ENCODE results near the gene OSR1. TPM values are rescaled to one million over a fixed set of nuclear protein-coding genes. Genes with fewer than 3 reads are reported as not detected.
"Not testable (repeated sequence)": the region's sequence is repeated elsewhere in the genome, so short reads cannot be mapped to it uniquely, and the experiment has no call there.

The OSR1 gene
- 7.9 and 24.7 TPM in 2 replicates for total RNA-seq (2012; rRNA removed)

- Histone ChIP-seq H3K9me3 (replicated peaks; ENCODE audit: low read length) (no peaks in the 10 kb centered on the region), H3K4me3 (ENCODE audit: low read length) (peak within 1 kb of the TSS; percentile 87), H3K9ac (ENCODE audit: low read depth, low read length) (peak within 1 kb of the TSS; percentile 87), H3K36me3 (ENCODE audit: insufficient read depth, low read length) (peaks cover 9% of the 10 kb centered on the region), H3K4me1 (ENCODE audit: control insufficient read depth, insufficient read depth, low read length) (peaks cover 22% of the 10 kb centered on the region), H3K27me3 (ENCODE audit: control insufficient read depth, insufficient read depth, low read length) (no peaks in the 10 kb centered on the region), H3K4me2 (ENCODE audit: low read length) (peak within 1 kb of the TSS; percentile 98)
Measured at GRCh38 chr2:19358242-19359020, at the start of gene OSR1. OSR1 (minus strand) TSS chr2:19358623; CDS start chr2:19353805, 4,818 bp downstream.

DNA sequence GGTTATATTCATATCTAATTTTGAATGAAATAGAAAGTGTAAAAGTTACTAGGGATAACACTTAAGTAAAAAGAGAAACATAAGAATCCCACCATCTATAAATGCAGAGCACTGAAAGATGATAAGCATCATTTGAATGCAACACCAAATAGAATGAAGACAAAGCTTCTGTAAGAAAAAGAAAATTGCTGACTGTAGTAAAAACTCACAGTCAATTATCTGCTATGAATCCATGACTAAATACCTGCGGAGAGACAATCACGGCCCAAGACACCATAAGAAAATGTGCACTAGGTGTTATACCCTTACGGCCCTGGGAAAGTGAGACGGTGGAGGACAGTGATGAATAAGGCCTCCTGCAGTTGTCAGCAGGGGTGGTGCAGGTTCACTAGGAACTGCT, 45.4 kb upstream of the OSR1 start:
- no peaks in the 10 kb centered on the region for H3K9me3 ChIP-seq (replicated peaks; ENCODE audit: low read length)
- H3K9ac ChIP-seq (ENCODE audit: low read depth, low read length) = no peak overlapping the region
- H3K4me2 ChIP-seq (ENCODE audit: low read length) = no peak overlapping the region
- H3K27me3 ChIP-seq (ENCODE audit: control insufficient read depth, insufficient read depth, low read length) = no peaks in the 10 kb centered on the region
- no peaks in the 10 kb centered on the region for H3K36me3 ChIP-seq (ENCODE audit: insufficient read depth, low read length)
- no peak overlapping the region for H3K4me3 ChIP-seq (ENCODE audit: low read length)
- no peaks in the 10 kb centered on the region for H3K4me1 ChIP-seq (ENCODE audit: control insufficient read depth, insufficient read depth, low read length)

DNA sequence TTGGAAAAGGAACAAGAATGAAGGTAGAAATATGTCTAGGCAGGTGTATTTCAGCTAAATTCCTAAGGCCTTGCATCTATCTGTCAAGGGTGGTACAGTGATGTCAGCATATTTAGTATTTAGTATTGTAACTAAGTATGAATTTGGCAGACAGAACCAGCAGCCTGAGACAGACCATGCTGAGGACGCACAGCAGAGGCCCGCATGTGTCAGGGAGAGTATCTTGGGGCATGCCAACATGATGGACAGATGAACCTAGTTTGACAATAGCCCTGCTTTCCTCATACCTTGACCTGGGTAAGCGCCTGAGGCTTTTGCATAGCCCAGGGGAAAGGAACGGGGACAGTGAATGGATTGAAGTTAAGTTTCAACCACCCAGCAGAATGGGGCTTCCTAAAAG, 33.8 kb upstream of the OSR1 start:
- Histone ChIP-seq H3K9me3 (replicated peaks; ENCODE audit: low read length) (no peaks in the 10 kb centered on the region), H3K36me3 (ENCODE audit: insufficient read depth, low read length) (no peaks in the 10 kb centered on the region), H3K4me3 (ENCODE audit: low read length) (no peak overlapping the region), H3K9ac (ENCODE audit: low read depth, low read length) (no peak overlapping the region), H3K27me3 (ENCODE audit: control insufficient read depth, insufficient read depth, low read length) (no peaks in the 10 kb centered on the region), H3K4me1 (ENCODE audit: control insufficient read depth, insufficient read depth, low read length) (no peaks in the 10 kb centered on the region), H3K4me2 (ENCODE audit: low read length) (no peak overlapping the region)

DNA sequence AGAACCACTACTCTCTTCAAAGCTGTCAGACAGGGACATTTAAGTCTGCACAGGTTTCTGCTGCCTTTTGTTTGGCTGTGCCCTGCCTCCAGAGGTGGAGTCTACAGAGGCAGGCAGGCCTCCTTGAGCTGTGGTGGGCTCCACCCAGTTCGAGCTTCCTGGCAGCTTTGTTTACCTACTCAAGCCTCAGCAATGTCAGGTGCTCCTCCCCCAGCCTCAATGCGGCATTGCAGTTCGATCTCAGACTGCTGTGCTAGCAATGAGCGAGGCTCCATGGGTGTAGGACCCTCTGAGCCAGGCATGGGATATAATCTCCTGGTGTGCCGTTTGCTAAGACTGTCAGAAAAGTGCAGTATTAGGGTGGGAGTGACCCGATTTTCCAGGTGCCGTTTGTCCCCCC, 31.0 kb upstream of the OSR1 start:
- H3K36me3 ChIP-seq (ENCODE audit: insufficient read depth, low read length); H3K4me1 ChIP-seq (ENCODE audit: control insufficient read depth, insufficient read depth, low read length); H3K4me3 ChIP-seq (ENCODE audit: low read length); H3K27me3 ChIP-seq (ENCODE audit: control insufficient read depth, insufficient read depth, low read length); H3K4me2 ChIP-seq (ENCODE audit: low read length); H3K9me3 ChIP-seq (replicated peaks; ENCODE audit: low read length); H3K9ac ChIP-seq (ENCODE audit: low read depth, low read length): not testable (repeated sequence)

DNA sequence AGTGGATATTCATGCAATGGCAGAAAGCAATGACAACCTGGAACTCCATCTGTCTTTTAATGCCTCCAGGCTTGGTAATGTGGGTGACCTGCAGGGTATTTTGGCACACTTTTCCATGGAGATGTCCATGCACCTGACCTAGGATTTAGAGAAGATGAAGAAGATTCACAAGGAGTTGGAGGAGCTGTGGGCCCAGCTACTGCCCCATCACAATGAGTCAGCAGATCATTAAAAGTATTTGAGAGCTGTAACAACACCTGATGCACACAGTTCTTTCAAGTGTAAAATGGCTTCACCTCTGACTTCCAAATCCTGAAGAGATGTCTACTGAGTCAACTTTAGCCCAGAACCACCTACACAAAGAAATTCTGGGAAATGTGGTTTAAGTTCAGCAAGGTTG, 22.1 kb upstream of the OSR1 start:
- Histone ChIP-seq H3K4me3 (ENCODE audit: low read length) (no peak overlapping the region), H3K9me3 (replicated peaks; ENCODE audit: low read length) (no peaks in the 10 kb centered on the region), H3K4me2 (ENCODE audit: low read length) (no peak overlapping the region), H3K36me3 (ENCODE audit: insufficient read depth, low read length) (no peaks in the 10 kb centered on the region), H3K4me1 (ENCODE audit: control insufficient read depth, insufficient read depth, low read length) (no peaks in the 10 kb centered on the region), H3K9ac (ENCODE audit: low read depth, low read length) (no peak overlapping the region), H3K27me3 (ENCODE audit: control insufficient read depth, insufficient read depth, low read length) (no peaks in the 10 kb centered on the region)

- H3K36me3 ChIP-seq (ENCODE audit: insufficient read depth, low read length) = no peaks in the 10 kb centered on the region
Measured at GRCh38 chr2:19378939-19379338, 20.5 kb upstream of the OSR1 start.

GRCh38 chr2:19377717-19378116, 19.3 kb upstream of the OSR1 start:
- H3K9me3 ChIP-seq (replicated peaks; ENCODE audit: low read length) = no peaks in the 10 kb centered on the region
- no peak overlapping the region for H3K9ac ChIP-seq (ENCODE audit: low read depth, low read length)
- no peaks in the 10 kb centered on the region for H3K27me3 ChIP-seq (ENCODE audit: control insufficient read depth, insufficient read depth, low read length)
- no peaks in the 10 kb centered on the region for H3K36me3 ChIP-seq (ENCODE audit: insufficient read depth, low read length)
- no peak overlapping the region for H3K4me3 ChIP-seq (ENCODE audit: low read length)
- no peak overlapping the region for H3K4me2 ChIP-seq (ENCODE audit: low read length)
- H3K4me1 ChIP-seq (ENCODE audit: control insufficient read depth, insufficient read depth, low read length) = no peaks in the 10 kb centered on the region

More at GRCh38 chr2:19378939-19379338, 20.5 kb upstream of the OSR1 start:
- no peak overlapping the region for H3K9ac ChIP-seq (ENCODE audit: low read depth, low read length)
- H3K27me3 ChIP-seq (ENCODE audit: control insufficient read depth, insufficient read depth, low read length) = no peaks in the 10 kb centered on the region
- H3K4me1 ChIP-seq (ENCODE audit: control insufficient read depth, insufficient read depth, low read length) = no peaks in the 10 kb centered on the region
- no peak overlapping the region for H3K4me2 ChIP-seq (ENCODE audit: low read length)
- no peaks in the 10 kb centered on the region for H3K9me3 ChIP-seq (replicated peaks; ENCODE audit: low read length)
- no peak overlapping the region for H3K4me3 ChIP-seq (ENCODE audit: low read length)

DNA sequence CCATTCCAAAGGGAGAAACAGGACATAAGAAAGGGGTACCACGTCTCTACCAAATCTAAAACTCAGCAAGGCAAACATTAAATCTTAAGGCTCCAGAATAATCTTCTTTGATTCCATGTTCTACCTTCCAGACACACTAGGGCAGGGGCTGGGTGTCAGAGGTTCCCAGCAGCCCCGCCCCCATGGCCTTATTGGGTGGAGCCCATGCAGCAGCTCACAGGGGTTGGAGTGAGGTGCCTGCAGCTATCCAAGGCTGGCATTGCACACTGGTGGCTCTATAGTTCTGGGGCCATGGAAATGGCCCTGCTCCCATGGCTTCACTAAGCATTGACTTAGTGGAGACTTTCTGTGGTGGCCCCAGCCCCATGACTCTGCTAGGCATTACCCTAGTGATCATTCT, 14.9 kb upstream of the OSR1 start:
- H3K36me3 ChIP-seq (ENCODE audit: insufficient read depth, low read length) = no peaks in the 10 kb centered on the region
- no peak overlapping the region for H3K4me3 ChIP-seq (ENCODE audit: low read length)
- H3K4me2 ChIP-seq (ENCODE audit: low read length) = no peak overlapping the region
- H3K27me3 ChIP-seq (ENCODE audit: control insufficient read depth, insufficient read depth, low read length) = no peaks in the 10 kb centered on the region
- H3K4me1 ChIP-seq (ENCODE audit: control insufficient read depth, insufficient read depth, low read length) = no peaks in the 10 kb centered on the region
- H3K9ac ChIP-seq (ENCODE audit: low read depth, low read length) = no peak overlapping the region
- H3K9me3 ChIP-seq (replicated peaks; ENCODE audit: low read length) = no peaks in the 10 kb centered on the region

GRCh38 chr2:19371996-19372582, 13.7 kb upstream of the OSR1 start:
- no peak overlapping the region for H3K4me3 ChIP-seq (ENCODE audit: low read length)

GRCh38 chr2:19369341-19369955, 11.0 kb upstream of the OSR1 start:
- H3K4me2 ChIP-seq (ENCODE audit: low read length) = no peak overlapping the region
- peaks cover 5% of the 10 kb centered on the region for H3K4me1 ChIP-seq (ENCODE audit: control insufficient read depth, insufficient read depth, low read length)
- no peaks in the 10 kb centered on the region for H3K27me3 ChIP-seq (ENCODE audit: control insufficient read depth, insufficient read depth, low read length)
- H3K9ac ChIP-seq (ENCODE audit: low read depth, low read length) = no peak overlapping the region
- no peaks in the 10 kb centered on the region for H3K36me3 ChIP-seq (ENCODE audit: insufficient read depth, low read length)
- no peaks in the 10 kb centered on the region for H3K9me3 ChIP-seq (replicated peaks; ENCODE audit: low read length)
- H3K4me3 ChIP-seq (ENCODE audit: low read length) = no peak overlapping the region

More at GRCh38 chr2:19371996-19372582, 13.7 kb upstream of the OSR1 start:
- Histone ChIP-seq H3K27me3 (ENCODE audit: control insufficient read depth, insufficient read depth, low read length) (no peaks in the 10 kb centered on the region), H3K9ac (ENCODE audit: low read depth, low read length) (no peak overlapping the region), H3K36me3 (ENCODE audit: insufficient read depth, low read length) (no peaks in the 10 kb centered on the region), H3K4me2 (ENCODE audit: low read length) (no peak overlapping the region), H3K9me3 (replicated peaks; ENCODE audit: low read length) (no peaks in the 10 kb centered on the region), H3K4me1 (ENCODE audit: control insufficient read depth, insufficient read depth, low read length) (peaks cover 3% of the 10 kb centered on the region)

GRCh38 chr2:19368760-19369159, 10.3 kb upstream of the OSR1 start:
- Histone ChIP-seq H3K4me1 (ENCODE audit: control insufficient read depth, insufficient read depth, low read length) (peaks cover 5% of the 10 kb centered on the region), H3K9me3 (replicated peaks; ENCODE audit: low read length) (no peaks in the 10 kb centered on the region), H3K4me3 (ENCODE audit: low read length) (no peak overlapping the region), H3K9ac (ENCODE audit: low read depth, low read length) (no peak overlapping the region), H3K27me3 (ENCODE audit: control insufficient read depth, insufficient read depth, low read length) (no peaks in the 10 kb centered on the region), H3K4me2 (ENCODE audit: low read length) (no peak overlapping the region), H3K36me3 (ENCODE audit: insufficient read depth, low read length) (no peaks in the 10 kb centered on the region)

Data from skeletal muscle satellite cell (primary cell).